H9 (cell line): ENCODE measurements around the gene CCDC60. TPM values are rescaled to one million over a fixed set of nuclear protein-coding genes. Genes with fewer than 3 reads are reported as not detected.

ENCODE experiments used
- DNase-seq: peaks from one replicate; pipeline ENCODE4 v3.0.0-alpha.2; 2017
- H2AFZ ChIP-seq: one replicate; pipeline ENCODE4 v1.6.1; 2013; ENCODE audit warnings: mild to moderate bottlenecking, low read length, control low read depth, moderate library complexity
- H2AK5ac ChIP-seq: 2 replicates; pipeline ENCODE4 v1.6.1; 2013; ENCODE audit warnings: low read length, control low read depth, mixed read lengths; ENCODE audit not compliant: insufficient read length
- H2BK120ac ChIP-seq: one replicate; pipeline ENCODE4 v1.6.1; 2013; ENCODE audit warnings: low read depth, mild to moderate bottlenecking, low read length, control low read depth, inconsistent platforms; ENCODE audit not compliant: poor library complexity, severe bottlenecking
- H2BK12ac ChIP-seq: 2 replicates; pipeline ENCODE4 v1.6.1; 2013; ENCODE audit warnings: low read length, control low read depth, mixed read lengths, low read depth; ENCODE audit not compliant: insufficient read length
- H2BK15ac ChIP-seq: 2 replicates; pipeline ENCODE4 v1.6.1; 2013; ENCODE audit warnings: low read depth, low read length, control low read depth
- H2BK20ac ChIP-seq: one replicate; pipeline ENCODE4 v1.6.1; 2013; ENCODE audit warnings: low read depth, mild to moderate bottlenecking, low read length, control low read depth, inconsistent platforms; ENCODE audit not compliant: poor library complexity, severe bottlenecking
- H2BK5ac ChIP-seq: 2 replicates; pipeline ENCODE4 v1.6.1; 2013; ENCODE audit warnings: low read length, control low read depth, mixed read lengths; ENCODE audit not compliant: insufficient read length
- H3K14ac ChIP-seq: 2 replicates; pipeline ENCODE4 v1.6.1; 2013; ENCODE audit warnings: low read length, control low read depth; ENCODE audit not compliant: insufficient read depth
- H3K18ac ChIP-seq: 2 replicates; pipeline ENCODE4 v1.6.1; 2013; ENCODE audit warnings: low read depth, mild to moderate bottlenecking, mixed read lengths, low read length, control low read depth; ENCODE audit not compliant: insufficient read length
- H3K23ac ChIP-seq: 2 replicates; pipeline ENCODE4 v1.6.1; 2013; ENCODE audit warnings: low read length, control low read depth, mixed read lengths, low read depth; ENCODE audit not compliant: insufficient read length
- H3K23me2 ChIP-seq: 2 replicates; pipeline ENCODE4 v1.6.1; 2013; ENCODE audit warnings: low read depth, mild to moderate bottlenecking, mixed read lengths, low read length, control low read depth; ENCODE audit not compliant: insufficient read length, poor library complexity, severe bottlenecking
- H3K27ac ChIP-seq: 2 replicates; pipeline ENCODE4 v1.5.1; 2013; ENCODE audit warnings: low read length, control low read depth, mixed read lengths, low read depth; ENCODE audit not compliant: insufficient read length
- H3K27me3 ChIP-seq: 2 replicates; pipeline ENCODE4 v1.6.1; 2013; ENCODE audit warnings: low read length, control low read depth, inconsistent platforms; ENCODE audit not compliant: insufficient read depth
- H3K4ac ChIP-seq: 2 replicates; pipeline ENCODE4 v1.6.1; 2013; ENCODE audit warnings: low read depth, mild to moderate bottlenecking, control low read depth, inconsistent platforms, low read length, moderate library complexity
- H3K4me1 ChIP-seq: 2 replicates; pipeline ENCODE4 v1.6.1; 2013; ENCODE audit warnings: low read length, control low read depth, inconsistent platforms; ENCODE audit not compliant: insufficient read depth
- H3K4me2 ChIP-seq: 2 replicates; pipeline ENCODE4 v1.6.1; 2013; ENCODE audit warnings: low read length, control low read depth, mixed read lengths; ENCODE audit not compliant: insufficient read length, insufficient read depth
- H3K56ac ChIP-seq: 2 replicates; pipeline ENCODE4 v1.6.1; 2013; ENCODE audit warnings: low read depth, mild to moderate bottlenecking, mixed read lengths, low read length, control low read depth; ENCODE audit not compliant: insufficient read length
- H3K79me1 ChIP-seq: 2 replicates; pipeline ENCODE4 v1.6.1; 2013; ENCODE audit warnings: low read depth, mild to moderate bottlenecking, moderate library complexity, low read length, control low read depth, inconsistent platforms; ENCODE audit not compliant: insufficient read depth, poor library complexity, severe bottlenecking
- H3K79me2 ChIP-seq: 2 replicates; pipeline ENCODE4 v1.6.1; 2013; ENCODE audit warnings: low read length, control low read depth, inconsistent platforms; ENCODE audit not compliant: insufficient read depth
- H3K9ac ChIP-seq: 2 replicates; pipeline ENCODE4 v1.6.1; 2013; ENCODE audit warnings: low read length, control low read depth, mixed read lengths; ENCODE audit not compliant: insufficient read length; ENCODE audit errors: extremely low read depth
- H3K9me3 ChIP-seq: one replicate; pipeline ENCODE4 v1.6.1; 2013; ENCODE audit warnings: low read depth, low read length, inconsistent platforms; ENCODE audit not compliant: control insufficient read depth
- H3T11ph ChIP-seq: one replicate; pipeline ENCODE4 v1.6.1; 2013; ENCODE audit warnings: mild to moderate bottlenecking, low read length, control low read depth, inconsistent platforms
- H4K20me1 ChIP-seq: one replicate; pipeline ENCODE4 v1.6.1; 2013; ENCODE audit not compliant: control insufficient read depth, insufficient read length, insufficient read depth
- H4K5ac ChIP-seq: 2 replicates; pipeline ENCODE4 v1.6.1; 2013; ENCODE audit warnings: low read depth, mild to moderate bottlenecking, mixed read lengths, low read length, control low read depth; ENCODE audit not compliant: insufficient read length
- H4K8ac ChIP-seq: replicated peaks from 2 replicates; pipeline ENCODE4 v1.6.1; 2013; ENCODE audit warnings: low read length, control low read depth, mixed read lengths, low read depth; ENCODE audit not compliant: insufficient read length
- H4K91ac ChIP-seq: 2 replicates; pipeline ENCODE4 v1.6.1; 2013; ENCODE audit warnings: low read depth, mild to moderate bottlenecking, moderate library complexity, mixed read lengths, low read length, control low read depth; ENCODE audit not compliant: insufficient read length
- H3K27ac Mint-ChIP-seq, 3 experiments: 2 replicates in 2 of 3; 3 replicates in 1 of 3; pipeline ENCODE4 v1.8.0; 2020 to 2021; ENCODE audit warnings: mixed read lengths in 3 of 3, mild to moderate bottlenecking in 1 of 3, moderate library complexity in 1 of 3
- H3K27me3 Mint-ChIP-seq: 2 replicates; pipeline ENCODE4 v1.8.0; 2021; ENCODE audit warnings: low read depth, mild to moderate bottlenecking, moderate library complexity, mixed read lengths
- H3K36me3 Mint-ChIP-seq, 3 experiments: 2 replicates in 2 of 3; 3 replicates in 1 of 3; pipeline ENCODE4 v1.8.0; 2020 to 2021; ENCODE audit warnings: low read depth in 3 of 3, mixed read lengths in 3 of 3; ENCODE audit not compliant: insufficient read depth in 1 of 3
- H3K4me1 Mint-ChIP-seq, 2 experiments: 2 replicates each; pipeline ENCODE4 v1.8.0; 2020; ENCODE audit warnings: mixed read lengths in 2 of 2
- H3K4me3 Mint-ChIP-seq, 2 experiments: 2 replicates in 1 of 2; 3 replicates in 1 of 2; pipeline ENCODE4 v1.8.0; 2020 to 2021; ENCODE audit warnings: mild to moderate bottlenecking in 2 of 2, mixed read lengths in 2 of 2, moderate library complexity in 1 of 2
- H3K9me3 Mint-ChIP-seq, 2 experiments: 2 replicates in 1 of 2; 3 replicates in 1 of 2; pipeline ENCODE4 v1.8.0; 2020; ENCODE audit warnings: mild to moderate bottlenecking in 2 of 2, mixed read lengths in 2 of 2, moderate library complexity in 1 of 2
- CTCF ChIP-seq: fragments of 200-600 bp; sonication (generic); conservative IDR thresholded peaks from 3 replicates; pipeline ENCODE4 v1.8.0; 2021; ENCODE audit warnings: antibody characterized with exemption, mild to moderate bottlenecking
- WGBS: extraction: QIAGEN DNeasy Blood & Tissue Kit; methylation state at CpG from one replicate; pipeline ENCODE4 v1.1.7; 2013; ENCODE audit warnings: missing lambda C conversion rate, low lambda C conversion rate, mixed read lengths; ENCODE audit not compliant: insufficient read length; ENCODE audit errors: extremely low coverage; 5-methylcytosine and 5-hydroxymethylcytosine counted together
- total RNA-seq: library from RNA; stranded (reverse); gene quantifications from 2 replicates; pipeline ENCODE4 v1.2.1, GENCODE V29; 2021

The CCDC60 gene
- total RNA-seq, 1 experiment from 2014 or later, result 0.44 TPM

GRCh38 chr12:119288576-119288975 lies 46.0 kb upstream of the CCDC60 start:
- Histone ChIP-seq H3K9ac (no peak overlapping the region), H3K4ac (no peak overlapping the region), H3K14ac (no peak overlapping the region), H2BK12ac (no peak overlapping the region), H4K91ac (no peak overlapping the region), H3K4me1 (no peaks in the 10 kb centered on the region), H4K20me1 (no peaks in the 10 kb centered on the region), H3K23me2 (no peaks in the 10 kb centered on the region), H2BK5ac (no peak overlapping the region), H4K5ac (no peak overlapping the region), H3K27me3 (no peaks in the 10 kb centered on the region), H2AK5ac (no peak overlapping the region), H2BK20ac (no peak overlapping the region), H3K79me1 (no peaks in the 10 kb centered on the region), H3K27ac (no peak overlapping the region), H4K8ac (no peak overlapping the region), H3K18ac (no peak overlapping the region), H3K9me3 (no peaks in the 10 kb centered on the region), H3T11ph (no peak overlapping the region), H3K23ac (no peak overlapping the region), H3K4me2 (no peak overlapping the region), H2BK15ac (no peak overlapping the region), H2BK120ac (no peak overlapping the region), H2AFZ (no peak overlapping the region), H3K79me2 (no peaks in the 10 kb centered on the region), H3K56ac (no peak overlapping the region)
- H3K27me3 Mint-ChIP-seq, result peaks cover 8% of the 10 kb centered on the region
- no peak for DNase-seq
- no CpG with 5 or more reads among the region's 11 CpGs for WGBS
- peaks cover under 1 to 3% of the 10 kb centered on the region in 2 experiments; a peak in 1 of 4 replicates for H3K4me1 Mint-ChIP-seq
- H3K27ac Mint-ChIP-seq, result no peak overlapping the region
- no peaks in the 10 kb centered on the region for H3K36me3 Mint-ChIP-seq
- H3K4me3 Mint-ChIP-seq, result no peak overlapping the region
- no peaks in the 10 kb centered on the region for H3K9me3 Mint-ChIP-seq
- TF ChIP-seq CTCF, result no peak
